Astrocyte (in vitro differentiated cells and primary cell): Measurements from ENCODE around the gene CIDEA.

Source experiments
- CTCF ChIP-seq: IDR thresholded peaks from 2 replicates; pipeline ENCODE4 v1.5.1; 2011; ENCODE audit warnings: low read depth, mild to moderate bottlenecking, inconsistent platforms, low read length, moderate library complexity; ENCODE audit not compliant: insufficient read depth
- EZH2 ChIP-seq: IDR thresholded peaks from 2 replicates; pipeline ENCODE4 v1.6.1; 2012; ENCODE audit warnings: mild to moderate bottlenecking, low read length, inconsistent platforms; ENCODE audit not compliant: insufficient read depth

- TF ChIP-seq CTCF (no peak), EZH2 (no peak)
These were observed 29.5 kb downstream of the CIDEA start for GRCh38 chr18:12283666-12284065.
